HEK293 (cell line): ENCODE measurements around the gene TMEM132A.

Source experiments
- CTCF ChIA-PET: fragments of 350-600 bp; formaldehyde crosslinking; extraction: SDS; loops from one replicate; lab custom pipeline; 2021; ENCODE audit warnings: antibody characterized with exemption; lab: Yijun Ruan, JAX
- POLR2A ChIA-PET: fragments of 300-600 bp; formaldehyde crosslinking; extraction: SDS; loops from one replicate; lab custom pipeline; 2020; ENCODE audit warnings: antibody characterized with exemption, inconsistent platforms; lab: Yijun Ruan, JAX
- H3K27ac ChIP-seq: fragments of 200-500 bp; sonication (Bioruptor generic); 2 replicates; pipeline ENCODE4 v1.5.1; 2014; ENCODE audit warnings: low read depth, low read length, control low read depth, inconsistent platforms; ENCODE audit errors: extremely low read depth
- H3K36me3 ChIP-seq, 2 experiments: fragments of 200-500 bp in 1 of 2; sonication (Bioruptor generic) in 1 of 2; 1 replicate in 1 of 2; 2 replicates in 1 of 2; pipeline ENCODE4 v1.5.1; 2014 to 2017; ENCODE audit warnings: inconsistent platforms in 2 of 2, low read length in 2 of 2; ENCODE audit not compliant: control insufficient read depth in 2 of 2, insufficient read depth in 1 of 2
- H3K4me1 ChIP-seq: fragments of 200-500 bp; sonication (Bioruptor generic); 2 replicates; pipeline ENCODE4 v1.5.1; 2014; ENCODE audit warnings: mild to moderate bottlenecking, low read length, inconsistent platforms; ENCODE audit not compliant: control insufficient read depth, insufficient read depth
- H3K4me3 ChIP-seq: 2 replicates; pipeline ENCODE4 v1.5.1; 2011; ENCODE audit warnings: low read depth, mild to moderate bottlenecking, control low read depth, low read length, moderate library complexity
- H3K9me3 ChIP-seq: fragments of 200-500 bp; sonication (Bioruptor generic); 2 replicates; pipeline ENCODE4 v1.5.1; 2014; ENCODE audit warnings: low read depth, low read length, inconsistent platforms; ENCODE audit not compliant: control insufficient read depth, insufficient read depth
- KLF16 ChIP-seq: fragments of 450-650 bp; formaldehyde crosslinking; IDR thresholded peaks from 2 replicates; pipeline ENCODE4 v1.5.1; 2017; ENCODE audit warnings: missing biosample characterization, missing genetic modification characterization
- MYNN ChIP-seq: fragments of 450-650 bp; formaldehyde crosslinking; IDR thresholded peaks from 2 replicates; pipeline ENCODE4 v1.5.1; 2016; ENCODE audit warnings: missing biosample characterization, missing genetic modification characterization, borderline replicate concordance
- OVOL3 ChIP-seq: fragments of 450-650 bp; formaldehyde crosslinking; IDR thresholded peaks from 2 replicates; pipeline ENCODE4 v1.5.1; 2016; ENCODE audit warnings: missing biosample characterization, missing genetic modification characterization
- PBX3 ChIP-seq: sonication (generic); formaldehyde crosslinking; IDR thresholded peaks from 2 replicates; pipeline ENCODE4 v1.8.1; 2022; ENCODE audit warnings: mild to moderate bottlenecking, moderate library complexity, missing genetic modification reagents
- PRDM1 ChIP-seq: fragments of 450-650 bp; formaldehyde crosslinking; IDR thresholded peaks from 2 replicates; pipeline ENCODE4; 2016; ENCODE audit warnings: missing biosample characterization, missing genetic modification characterization
- SETDB1 ChIP-seq: IDR thresholded peaks from one replicate; pipeline ENCODE4 v1.6.1; 2017; ENCODE audit warnings: mild to moderate bottlenecking, low read length, moderate library complexity, mixed read lengths; ENCODE audit not compliant: insufficient read length
- ZBTB6 ChIP-seq: fragments of 450-650 bp; formaldehyde crosslinking; IDR thresholded peaks from 2 replicates; pipeline ENCODE4 v1.5.1; 2017; ENCODE audit warnings: missing biosample characterization, missing genetic modification characterization
- ZEB2 ChIP-seq: fragments of 450-650 bp; formaldehyde crosslinking; IDR thresholded peaks from 2 replicates; pipeline ENCODE4 v1.5.1; 2016; ENCODE audit warnings: missing biosample characterization, missing genetic modification characterization
- ZIC2 ChIP-seq: fragments of 450-650 bp; formaldehyde crosslinking; IDR thresholded peaks from 2 replicates; pipeline ENCODE4 v1.5.1; 2016; ENCODE audit warnings: missing biosample characterization, missing genetic modification characterization
- ZNF114 ChIP-seq: fragments of 450-650 bp; formaldehyde crosslinking; IDR thresholded peaks from 2 replicates; pipeline ENCODE4 v1.5.0; 2017; ENCODE audit warnings: missing biosample characterization, missing genetic modification characterization
- ZNF175 ChIP-seq: fragments of 450-650 bp; formaldehyde crosslinking; IDR thresholded peaks from 2 replicates; pipeline ENCODE4 v1.5.1; 2016; ENCODE audit warnings: missing biosample characterization, missing genetic modification characterization
- ZNF184 ChIP-seq: fragments of 450-650 bp; IDR thresholded peaks from 2 replicates; pipeline ENCODE4 v1.5.1; 2018; ENCODE audit warnings: missing biosample characterization, mild to moderate bottlenecking, missing genetic modification characterization
- ZNF341 ChIP-seq: fragments of 450-650 bp; formaldehyde crosslinking; IDR thresholded peaks from 2 replicates; pipeline ENCODE4; 2016; ENCODE audit warnings: low read depth, missing biosample characterization, missing genetic modification characterization
- ZNF433 ChIP-seq: fragments of 450-650 bp; formaldehyde crosslinking; IDR thresholded peaks from 2 replicates; pipeline ENCODE4 v1.5.1; 2016; ENCODE audit warnings: missing biosample characterization, missing genetic modification characterization, low read depth
- ZNF549 ChIP-seq: fragments of 450-650 bp; IDR thresholded peaks from 2 replicates; pipeline ENCODE4 v1.5.1; 2018; ENCODE audit warnings: missing biosample characterization, missing genetic modification characterization, mild to moderate bottlenecking, inconsistent platforms, moderate library complexity
- ZNF707 ChIP-seq: fragments of 450-650 bp; formaldehyde crosslinking; IDR thresholded peaks from 2 replicates; pipeline ENCODE4 v1.5.1; 2016; ENCODE audit warnings: missing biosample characterization, missing genetic modification characterization
- TF ChIP-seq, protein P1 (sequence below): fragments of 450-650 bp; formaldehyde crosslinking; IDR thresholded peaks from 2 replicates; pipeline ENCODE4 v1.5.1; 2016; ENCODE audit warnings: missing biosample characterization, missing genetic modification characterization
- TF ChIP-seq, protein P2 (sequence below): fragments of 450-650 bp; formaldehyde crosslinking; IDR thresholded peaks from 2 replicates; pipeline ENCODE4 v1.5.1; 2016; ENCODE audit warnings: missing biosample characterization, missing genetic modification characterization
- TF ChIP-seq, protein P3 (sequence below): fragments of 450-650 bp; formaldehyde crosslinking; IDR thresholded peaks from 2 replicates; pipeline ENCODE4 v1.5.1; 2016; ENCODE audit warnings: missing biosample characterization, missing genetic modification characterization

TMEM132A gene

DNA sequence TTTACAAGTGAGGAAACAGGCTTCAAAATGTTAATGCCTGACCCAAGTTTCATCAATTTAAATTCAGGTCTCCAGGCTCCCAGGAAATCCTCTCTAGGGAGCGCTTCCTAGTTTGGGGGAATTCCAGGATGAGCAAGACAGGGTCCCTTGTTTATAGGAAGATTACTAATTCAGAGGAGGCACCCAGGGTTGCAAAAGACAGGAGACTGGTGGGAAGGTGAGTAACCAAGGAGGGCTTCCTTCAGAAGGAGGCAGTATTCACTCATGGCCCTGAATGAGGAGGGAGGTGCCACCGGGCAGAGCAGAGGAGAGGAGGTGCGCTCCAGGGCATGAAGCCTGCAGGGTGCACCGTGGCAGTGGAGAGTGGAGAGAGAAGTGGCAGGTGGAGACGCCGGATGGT, 1.6 kb downstream of the TMEM132A start:
- H3K27ac ChIP-seq: no peak overlapping the region
- no peak for TF ChIP-seq ZEB2 (tag by site-specific recombination)
- TF ChIP-seq, protein P1, sequence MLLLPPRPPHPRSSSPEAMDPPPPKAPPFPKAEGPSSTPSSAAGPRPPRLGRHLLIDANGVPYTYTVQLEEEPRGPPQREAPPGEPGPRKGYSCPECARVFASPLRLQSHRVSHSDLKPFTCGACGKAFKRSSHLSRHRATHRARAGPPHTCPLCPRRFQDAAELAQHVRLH (tag by site-specific recombination): no peak
- no peak for TF ChIP-seq ZNF433
- TF ChIP-seq, protein P2, sequence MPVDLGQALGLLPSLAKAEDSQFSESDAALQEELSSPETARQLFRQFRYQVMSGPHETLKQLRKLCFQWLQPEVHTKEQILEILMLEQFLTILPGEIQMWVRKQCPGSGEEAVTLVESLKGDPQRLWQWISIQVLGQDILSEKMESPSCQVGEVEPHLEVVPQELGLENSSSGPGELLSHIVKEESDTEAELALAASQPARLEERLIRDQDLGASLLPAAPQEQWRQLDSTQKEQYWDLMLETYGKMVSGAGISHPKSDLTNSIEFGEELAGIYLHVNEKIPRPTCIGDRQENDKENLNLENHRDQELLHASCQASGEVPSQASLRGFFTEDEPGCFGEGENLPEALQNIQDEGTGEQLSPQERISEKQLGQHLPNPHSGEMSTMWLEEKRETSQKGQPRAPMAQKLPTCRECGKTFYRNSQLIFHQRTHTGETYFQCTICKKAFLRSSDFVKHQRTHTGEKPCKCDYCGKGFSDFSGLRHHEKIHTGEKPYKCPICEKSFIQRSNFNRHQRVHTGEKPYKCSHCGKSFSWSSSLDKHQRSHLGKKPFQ (tag by site-specific recombination): no peak
- TF ChIP-seq ZNF184 (tag by site-specific recombination): no peak
- no peak for TF ChIP-seq PRDM1 (tag by site-specific recombination)
- no peak overlapping the region for H3K4me3 ChIP-seq
- CTCF ChIA-PET: no interaction called here
- H3K36me3 ChIP-seq: peaks cover 0 to 72% of the 10 kb centered on the region in 2 experiments; a peak in 1 of 3 replicates
- no peaks in the 10 kb centered on the region for H3K4me1 ChIP-seq
- H3K9me3 ChIP-seq: no peaks in the 10 kb centered on the region
- POLR2A ChIA-PET: interaction anchor here (0.7 to 1.6 kb wide), 4 partner anchors 11 to 20 kb away, joined by 3 to 7 read pairs (median 5); partner anchors contain the start of genes PRPF19 and TMEM109

GRCh38 chr11:60926500-60926899, 2.2 kb downstream of the TMEM132A start:
- no peaks in the 10 kb centered on the region for H3K9me3 ChIP-seq
- ChIA-PET CTCF (interaction anchor here (0.5 to 1.0 kb wide), 2 partner anchors 39 to 110 kb away, joined by 3 read pairs; no protein-coding TSS in a partner anchor), POLR2A (interaction anchor here (1.2 to 1.6 kb wide), 3 partner anchors 12 to 21 kb away, joined by 3 to 7 read pairs (median 5); partner anchors contain the start of genes PRPF19 and TMEM109)
- H3K27ac ChIP-seq: no peak overlapping the region
- no peak overlapping the region for H3K4me3 ChIP-seq
- H3K36me3 ChIP-seq: peaks cover 0 to 72% of the 10 kb centered on the region in 2 experiments; a peak in 1 of 3 replicates
- H3K4me1 ChIP-seq: no peaks in the 10 kb centered on the region
- TF ChIP-seq ZNF341 (peak; percentile 61), ZIC2 (tag by site-specific recombination) (no peak), MYNN (tag by site-specific recombination) (no peak), SETDB1 (no peak)

- TF ChIP-seq PBX3 (CRISPR knock-in tag) (no peak), OVOL3 (tag by site-specific recombination) (no peak), ZNF175 (no peak), ZNF707 (tag by site-specific recombination) (no peak), ZNF549 (tag by site-specific recombination) (no peak), ZNF114 (no peak), KLF16 (tag by site-specific recombination) (no peak), ZBTB6 (tag by site-specific recombination) (no peak)
- TF ChIP-seq, protein P3, sequence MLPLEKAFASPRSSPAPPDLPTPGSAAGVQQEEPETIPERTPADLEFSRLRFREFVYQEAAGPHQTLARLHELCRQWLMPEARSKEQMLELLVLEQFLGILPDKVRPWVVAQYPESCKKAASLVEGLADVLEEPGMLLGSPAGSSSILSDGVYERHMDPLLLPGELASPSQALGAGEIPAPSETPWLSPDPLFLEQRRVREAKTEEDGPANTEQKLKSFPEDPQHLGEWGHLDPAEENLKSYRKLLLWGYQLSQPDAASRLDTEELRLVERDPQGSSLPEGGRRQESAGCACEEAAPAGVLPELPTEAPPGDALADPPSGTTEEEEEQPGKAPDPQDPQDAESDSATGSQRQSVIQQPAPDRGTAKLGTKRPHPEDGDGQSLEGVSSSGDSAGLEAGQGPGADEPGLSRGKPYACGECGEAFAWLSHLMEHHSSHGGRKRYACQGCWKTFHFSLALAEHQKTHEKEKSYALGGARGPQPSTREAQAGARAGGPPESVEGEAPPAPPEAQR (tag by site-specific recombination): no peak
- Histone ChIP-seq H3K27ac (no peak overlapping the region), H3K4me1 (no peaks in the 10 kb centered on the region), H3K4me3 (no peak overlapping the region), H3K9me3 (no peaks in the 10 kb centered on the region), H3K36me3 (peaks cover 0 to 72% of the 10 kb centered on the region in 2 experiments; a peak in 1 of 3 replicates)
- ChIA-PET CTCF (interaction anchor here (0.5 to 1.0 kb wide), 3 partner anchors 28 to 111 kb away, joined by 3 read pairs; no protein-coding TSS in a partner anchor), POLR2A (interaction anchor here (1.2 to 1.6 kb wide), 3 partner anchors 12 to 21 kb away, joined by 3 to 7 read pairs (median 5); partner anchors contain the start of genes PRPF19 and TMEM109)
Measured at GRCh38 chr11:60927061-60927592, 2.9 kb downstream of the TMEM132A start.
